ENCODE data around the gene SOD2. TPM values are rescaled to one million over a fixed set of nuclear protein-coding genes. Genes with fewer than 3 reads are reported as not detected.
A peak's percentile ranks its signal among the peaks of the same experiment; 100 is the strongest.

The SOD2 gene
- total and polyA plus RNA-seq, 2 of the 13 experiments (the other 11 are each of a cell fraction or from before 2014, with no cell fraction given): 304 to 309 TPM

DNA sequence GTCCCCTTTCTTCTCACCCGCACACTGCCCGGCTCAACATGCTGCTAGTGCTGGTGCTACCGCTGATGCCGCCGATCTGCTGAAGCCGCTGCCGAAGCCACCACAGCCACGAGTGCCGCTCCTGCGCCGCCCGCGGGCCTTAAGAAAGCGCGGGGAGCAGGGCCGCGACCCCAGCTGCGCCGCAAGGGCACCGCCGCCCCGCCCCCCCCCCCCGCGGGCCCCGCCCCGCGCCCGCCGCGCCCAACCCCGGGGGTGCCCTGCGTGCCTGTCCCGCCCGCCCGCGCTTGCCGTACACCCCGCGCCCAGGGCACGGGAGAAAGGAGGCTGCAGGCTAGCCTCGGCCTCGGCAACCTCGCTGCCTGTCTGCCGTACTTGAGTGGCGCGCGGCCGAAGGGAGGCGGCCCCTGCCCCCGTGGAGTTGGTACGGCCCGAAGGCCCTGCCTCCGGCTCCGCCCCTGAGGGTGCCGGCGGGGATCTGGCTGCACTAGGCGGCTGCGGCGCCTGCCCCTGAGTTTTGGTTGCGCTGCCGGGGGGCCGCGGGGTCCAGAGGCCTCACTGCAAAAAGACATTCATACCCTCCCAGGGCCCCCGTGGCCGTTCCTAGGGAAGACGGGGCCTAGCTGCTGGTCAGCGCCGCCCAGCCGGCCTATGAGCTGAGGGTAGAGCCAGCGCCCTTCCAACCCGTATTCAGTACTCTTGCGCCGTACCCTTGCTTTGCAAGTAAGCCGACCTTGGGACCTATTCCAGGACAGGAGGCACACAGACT, at the start of gene SOD2 (continued):
- TF ChIP-seq, protein P1, sequence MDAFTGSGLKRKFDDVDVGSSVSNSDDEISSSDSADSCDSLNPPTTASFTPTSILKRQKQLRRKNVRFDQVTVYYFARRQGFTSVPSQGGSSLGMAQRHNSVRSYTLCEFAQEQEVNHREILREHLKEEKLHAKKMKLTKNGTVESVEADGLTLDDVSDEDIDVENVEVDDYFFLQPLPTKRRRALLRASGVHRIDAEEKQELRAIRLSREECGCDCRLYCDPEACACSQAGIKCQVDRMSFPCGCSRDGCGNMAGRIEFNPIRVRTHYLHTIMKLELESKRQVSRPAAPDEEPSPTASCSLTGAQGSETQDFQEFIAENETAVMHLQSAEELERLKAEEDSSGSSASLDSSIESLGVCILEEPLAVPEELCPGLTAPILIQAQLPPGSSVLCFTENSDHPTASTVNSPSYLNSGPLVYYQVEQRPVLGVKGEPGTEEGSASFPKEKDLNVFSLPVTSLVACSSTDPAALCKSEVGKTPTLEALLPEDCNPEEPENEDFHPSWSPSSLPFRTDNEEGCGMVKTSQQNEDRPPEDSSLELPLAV (CRISPR knock-in tag; conservative IDR thresholded peaks at IDR 0.05; ENCODE audit: low read depth): peak; percentile 43; the same call in 1 of the 2 replicates
- TF ChIP-seq MAFK (conservative IDR thresholded peaks at IDR 0.05 in 1 of 2, IDR thresholded peaks at IDR 0.05 in 1 of 2; ENCODE audit: low read length in 2 of 2) (no peak), ZNF782 (CRISPR knock-in tag; IDR thresholded peaks at IDR 0.05; ENCODE audit: borderline replicate concordance) (peak; percentile 36; the same call in 1 of the 2 replicates), GATA4 (IDR thresholded peaks at IDR 0.05; ENCODE audit: borderline replicate concordance, low read depth) (peak; percentile 68), ZSCAN31 (CRISPR knock-in tag; IDR thresholded peaks at IDR 0.05; ENCODE audit: low read depth) (peak; percentile 96), ZNF569 (CRISPR knock-in tag; IDR thresholded peaks at IDR 0.05; ENCODE audit: borderline replicate concordance) (no peak), RFXANK (CRISPR knock-in tag; IDR thresholded peaks at IDR 0.05) (peak; percentile 92), SALL1 (CRISPR knock-in tag; IDR thresholded peaks at IDR 0.05) (peak; percentile 89), ZNF598 (CRISPR knock-in tag; IDR thresholded peaks at IDR 0.05; ENCODE audit: borderline replicate concordance) (peak; percentile 99), ZNF274 (CRISPR knock-in tag; IDR thresholded peaks at IDR 0.05) (peak; percentile 93), ZNF639 (CRISPR knock-in tag; conservative IDR thresholded peaks at IDR 0.05) (peak; percentile 64; the same call in 1 of the 2 replicates), NCOA5 (CRISPR knock-in tag; IDR thresholded peaks at IDR 0.05) (no peak), ZNF432 (CRISPR knock-in tag; IDR thresholded peaks at IDR 0.05; ENCODE audit: borderline replicate concordance) (0 out of 2 replicates have a peak, but pooled peaks have one; percentile 38), GMEB1 (CRISPR knock-in tag; IDR thresholded peaks at IDR 0.05; ENCODE audit: borderline replicate concordance) (peak; percentile 83), SAFB2 (CRISPR knock-in tag; IDR thresholded peaks at IDR 0.05; ENCODE audit: borderline replicate concordance, low read depth) (peak; percentile 32), SMARCC2 (IDR thresholded peaks at IDR 0.05) (no peak), FIP1L1 (IDR thresholded peaks at IDR 0.05; ENCODE audit: borderline replicate concordance, insufficient read depth, low read depth, low read length) (no peak), ZNF232 (CRISPR knock-in tag; IDR thresholded peaks at IDR 0.05; ENCODE audit: borderline replicate concordance) (no peak; the same call in none of the 2 replicates), NFIC (IDR thresholded peaks at IDR 0.05; ENCODE audit: low read length) (no peak), ZFP1 (CRISPR knock-in tag; IDR thresholded peaks at IDR 0.05) (peak; percentile 31), HNF4A (CRISPR knock-in tag; IDR thresholded peaks at IDR 0.05) (peak; percentile 95), NFIB (CRISPR knock-in tag; IDR thresholded peaks at IDR 0.05; ENCODE audit: borderline replicate concordance) (no peak), GZF1 (CRISPR knock-in tag; IDR thresholded peaks at IDR 0.05) (peak; percentile 56)
- TF ChIP-seq, protein P2, sequence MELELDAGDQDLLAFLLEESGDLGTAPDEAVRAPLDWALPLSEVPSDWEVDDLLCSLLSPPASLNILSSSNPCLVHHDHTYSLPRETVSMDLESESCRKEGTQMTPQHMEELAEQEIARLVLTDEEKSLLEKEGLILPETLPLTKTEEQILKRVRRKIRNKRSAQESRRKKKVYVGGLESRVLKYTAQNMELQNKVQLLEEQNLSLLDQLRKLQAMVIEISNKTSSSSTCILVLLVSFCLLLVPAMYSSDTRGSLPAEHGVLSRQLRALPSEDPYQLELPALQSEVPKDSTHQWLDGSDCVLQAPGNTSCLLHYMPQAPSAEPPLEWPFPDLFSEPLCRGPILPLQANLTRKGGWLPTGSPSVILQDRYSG (CRISPR knock-in tag; IDR thresholded peaks at IDR 0.05): peak; percentile 74; the same call in 1 of the 2 replicates
- TF ChIP-seq, protein P3, sequence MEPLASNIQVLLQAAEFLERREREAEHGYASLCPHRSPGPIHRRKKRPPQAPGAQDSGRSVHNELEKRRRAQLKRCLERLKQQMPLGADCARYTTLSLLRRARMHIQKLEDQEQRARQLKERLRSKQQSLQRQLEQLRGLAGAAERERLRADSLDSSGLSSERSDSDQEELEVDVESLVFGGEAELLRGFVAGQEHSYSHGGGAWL (CRISPR knock-in tag; IDR thresholded peaks at IDR 0.05): peak; percentile 76
